MCF 10A (cell line): Measurements from ENCODE around the gene ARMC9. TPM values are rescaled to one million over a fixed set of nuclear protein-coding genes. Genes with fewer than 3 reads are reported as not detected.

Source experiments
- BruUV-seq: library from RNA; stranded (reverse); fragments of 400-500 nt; replicated peaks from 2 replicates; lab custom pipeline; 2021; lab: Mats Ljungman, UMichigan
- CTCF ChIA-PET: fragments of 300-600 bp; sonication (Branson Sonifier 250); formaldehyde crosslinking; extraction: SDS; loops from one replicate; lab custom pipeline; 2021; ENCODE audit warnings: antibody characterized with exemption, inconsistent platforms; lab: Yijun Ruan, JAX
- POLR2A ChIA-PET: fragments of 300-600, 350-650 bp; sonication (Branson Sonifier 250); formaldehyde crosslinking; extraction: SDS; loops from one replicate; lab custom pipeline; 2020; ENCODE audit warnings: antibody characterized with exemption, inconsistent platforms; lab: Yijun Ruan, JAX
- DNase-seq: peaks from one replicate; pipeline ENCODE4 v3.0.0-alpha.2; 2018; ENCODE audit not compliant: unreplicated experiment
- H3K27ac Mint-ChIP-seq: one replicate; pipeline ENCODE4 v1.8.0; 2022; ENCODE audit warnings: mild to moderate bottlenecking, low read depth, mixed read lengths; ENCODE audit not compliant: unreplicated experiment
- H3K27me3 Mint-ChIP-seq: one replicate; pipeline ENCODE4 v1.8.0; 2022; ENCODE audit warnings: mixed read lengths; ENCODE audit not compliant: insufficient read depth, unreplicated experiment
- H3K36me3 Mint-ChIP-seq: one replicate; pipeline ENCODE4 v1.8.0; 2022; ENCODE audit warnings: mild to moderate bottlenecking, moderate library complexity, mixed read lengths; ENCODE audit not compliant: insufficient read depth, unreplicated experiment
- H3K4me1 Mint-ChIP-seq: one replicate; pipeline ENCODE4 v1.8.0; 2022; ENCODE audit warnings: mixed read lengths; ENCODE audit not compliant: insufficient read depth, unreplicated experiment
- H3K4me3 Mint-ChIP-seq: one replicate; pipeline ENCODE4 v1.8.0; 2022; ENCODE audit warnings: mild to moderate bottlenecking, moderate library complexity, mixed read lengths; ENCODE audit not compliant: unreplicated experiment
- H3K9me3 Mint-ChIP-seq: one replicate; pipeline ENCODE4 v1.8.0; 2022; ENCODE audit warnings: mixed read lengths; ENCODE audit not compliant: unreplicated experiment
- CTCF ChIP-seq: fragments of 200-600 bp; IDR thresholded peaks from one replicate; pipeline ENCODE4 v1.8.0; 2022; ENCODE audit warnings: antibody characterized with exemption, mild to moderate bottlenecking; ENCODE audit not compliant: unreplicated experiment
- intact Hi-C: fragments of 100-400 bp; cut with micrococcal nuclease; formaldehyde crosslinking; loops from 2 replicates; pipeline ENCODE4 v1.14.1; 2022
- total RNA-seq: library from RNA; stranded (reverse); gene quantifications from 2 replicates; pipeline ENCODE4 v1.2.3, GENCODE V29; 2022

ARMC9 gene
- total RNA-seq, 1 experiment from 2014 or later, result 16.5 TPM

GRCh38 chr2:231331533-231331932 is 133.1 kb downstream of the ARMC9 start:
- Mint-ChIP-seq H3K4me3 (no peak overlapping the region), H3K4me1 (no peaks in the 10 kb centered on the region), H3K9me3 (no peaks in the 10 kb centered on the region), H3K27me3 (no peaks in the 10 kb centered on the region), H3K36me3 (peaks cover 11% of the 10 kb centered on the region), H3K27ac (no peak overlapping the region)
- no TSS peak for BruUV-seq
- ChIA-PET CTCF (no interaction called here), POLR2A (no interaction called here)
- intact Hi-C loops, result no loop called here
- TF ChIP-seq CTCF, result no peak
- no peak for DNase-seq

DNA sequence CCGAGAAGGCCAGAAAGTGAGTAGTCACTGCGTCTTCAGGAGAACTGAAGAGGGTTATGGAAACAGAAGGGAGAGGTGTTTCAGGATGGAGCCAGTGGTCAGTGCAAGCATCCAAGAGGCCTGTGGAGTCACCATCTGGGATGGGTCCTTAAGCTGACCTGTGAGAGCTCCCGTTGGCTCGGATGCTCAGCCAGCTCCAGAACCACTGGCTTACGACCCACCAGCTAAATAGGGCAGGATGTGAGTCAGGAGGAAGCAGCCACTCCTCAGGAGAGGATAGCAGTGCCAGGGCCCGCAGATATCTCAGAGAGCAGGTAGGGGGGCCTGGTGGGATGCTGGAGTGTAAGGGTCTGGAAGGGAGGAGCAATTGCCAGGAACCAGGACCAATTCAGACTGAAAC is 134.0 kb downstream of the ARMC9 start:
- CTCF ChIA-PET, result no interaction called here
- intact Hi-C loops, result no loop called here
- TF ChIP-seq CTCF, result no peak
- Mint-ChIP-seq H3K36me3 (peaks cover 11% of the 10 kb centered on the region), H3K27ac (no peak overlapping the region), H3K9me3 (no peaks in the 10 kb centered on the region), H3K4me1 (no peaks in the 10 kb centered on the region), H3K27me3 (no peaks in the 10 kb centered on the region), H3K4me3 (no peak overlapping the region)
- POLR2A ChIA-PET, result no interaction called here
- BruUV-seq, result no TSS peak
- no peak for DNase-seq

GRCh38 chr2:231332872-231333500 is 134.6 kb downstream of the ARMC9 start:
- Mint-ChIP-seq H3K36me3 (peaks cover 11% of the 10 kb centered on the region), H3K4me1 (no peaks in the 10 kb centered on the region), H3K9me3 (no peaks in the 10 kb centered on the region), H3K27ac (no peak overlapping the region), H3K4me3 (no peak overlapping the region), H3K27me3 (no peaks in the 10 kb centered on the region)
- intact Hi-C loops, result no loop called here
- no peak for TF ChIP-seq CTCF
- POLR2A ChIA-PET, result no interaction called here
- DNase-seq, result no peak
- BruUV-seq, result no TSS peak
- CTCF ChIA-PET, result no interaction called here

DNA sequence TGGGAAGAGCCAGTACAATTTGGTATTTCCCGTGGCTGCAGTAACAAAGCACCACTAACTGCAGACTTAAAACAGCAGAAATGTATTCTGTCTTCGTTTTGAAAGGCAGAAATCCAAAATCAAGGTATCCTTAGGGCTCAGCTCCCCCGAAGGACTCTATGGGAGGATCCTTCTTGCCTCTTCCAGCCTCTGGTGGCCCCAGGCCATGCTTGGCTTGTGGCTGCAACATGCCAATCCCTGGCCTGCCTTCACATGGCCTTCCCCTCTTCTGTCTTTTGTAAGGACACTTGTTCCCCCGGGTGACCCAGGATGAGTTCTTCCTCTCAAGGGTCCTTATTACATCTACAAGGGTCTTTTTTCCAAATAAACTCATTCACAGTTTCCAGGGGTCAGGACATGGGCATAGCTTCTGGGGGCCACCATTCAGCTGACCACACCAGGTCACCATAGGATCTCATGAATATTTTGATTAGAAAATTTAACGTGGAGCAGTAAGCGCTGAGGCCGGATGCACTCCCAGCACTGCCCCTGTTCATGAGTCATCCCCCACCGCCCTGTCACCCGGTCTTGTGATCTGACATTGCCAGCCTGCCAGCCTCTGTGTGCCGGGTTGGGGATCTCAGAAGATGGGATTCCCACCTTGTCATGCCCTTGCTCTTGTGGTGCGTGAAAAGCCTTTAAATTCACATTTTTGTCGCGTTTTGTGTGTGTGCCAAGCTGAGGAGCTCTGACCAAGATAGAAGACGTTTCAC is 135.9 kb downstream of the ARMC9 start:
- POLR2A ChIA-PET, result no interaction called here
- intact Hi-C loops, result no loop called here
- H3K4me3 Mint-ChIP-seq, result no peak overlapping the region
- BruUV-seq, result no TSS peak
- peaks cover 11% of the 10 kb centered on the region for H3K36me3 Mint-ChIP-seq
- H3K9me3 Mint-ChIP-seq, result no peaks in the 10 kb centered on the region
- no peak overlapping the region for H3K27ac Mint-ChIP-seq
- H3K27me3 Mint-ChIP-seq, result no peaks in the 10 kb centered on the region
- CTCF ChIA-PET, result no interaction called here
- no peak for TF ChIP-seq CTCF
- H3K4me1 Mint-ChIP-seq, result no peaks in the 10 kb centered on the region
- DNase-seq, result no peak
